K562 (cell line): ENCODE results near the gene EXOSC1. TPM values are rescaled to one million over a fixed set of nuclear protein-coding genes. Genes with fewer than 3 reads are reported as not detected.

Experiments
- ELF4 ChIP-seq: fragments of 450-650 bp; formaldehyde crosslinking; IDR thresholded peaks from 2 replicates; pipeline ENCODE4 v1.4.0; 2022; ENCODE audit warnings: missing genetic modification characterization
- ILK ChIP-seq: fragments of 450-650 bp; IDR thresholded peaks from 2 replicates; pipeline ENCODE4 v1.6.1; 2016; ENCODE audit warnings: missing genetic modification characterization, low read depth, mild to moderate bottlenecking, missing compliant biosample characterization, moderate library complexity, borderline replicate concordance
- KAT8 ChIP-seq: fragments of 450-650 bp; IDR thresholded peaks from 2 replicates; pipeline ENCODE4 v1.6.1; 2016; ENCODE audit warnings: low read depth, mild to moderate bottlenecking
- KDM1A ChIP-seq, 2 experiments: fragments of 450-650 bp; IDR thresholded peaks; 2 replicates each; pipeline ENCODE4 v1.6.1; 2016; ENCODE audit warnings: mild to moderate bottlenecking in 2 of 2
- MIER1 ChIP-seq: fragments of 450-650 bp; IDR thresholded peaks from 2 replicates; pipeline ENCODE4 v1.6.1; 2016; ENCODE audit warnings: antibody characterized with exemption, mild to moderate bottlenecking, low read depth
- NFE2L1 ChIP-seq: fragments of 450-650 bp; IDR thresholded peaks from 2 replicates; pipeline ENCODE4 v1.6.1; 2016; ENCODE audit warnings: missing genetic modification characterization, low read depth, mild to moderate bottlenecking, missing compliant biosample characterization, moderate library complexity, borderline replicate concordance
- PYGO2 ChIP-seq: fragments of 450-650 bp; IDR thresholded peaks from 2 replicates; pipeline ENCODE4 v1.6.1; 2016; ENCODE audit warnings: mild to moderate bottlenecking, missing genetic modification characterization, moderate library complexity, missing compliant biosample characterization
- STAG1 ChIP-seq: sonication (generic); formaldehyde crosslinking; IDR thresholded peaks from 2 replicates; pipeline ENCODE4 v1.5.0; 2020; ENCODE audit warnings: missing genetic modification reagents, borderline replicate concordance
- ZNF77 ChIP-seq: fragments of 250-450 bp; sonication (Bioruptor Pico); IDR thresholded peaks from 2 replicates; pipeline ENCODE4 v1.5.0; 2020
- ZSCAN32 ChIP-seq: fragments of 450-650 bp; formaldehyde crosslinking; IDR thresholded peaks from 2 replicates; pipeline ENCODE4 v1.4.0; 2020; ENCODE audit warnings: mild to moderate bottlenecking, moderate library complexity
- polyA plus RNA-seq, 8 experiments: library from polyadenylated mRNA; depleted of rRNA in 4 of 8; stranded (reverse) in 5 of 8; unstranded in 3 of 8; fragments of >200 nt; fragmentation: Nextera tagmentation in 2 of 8; fragmentation: Illumina TruSeq in 1 of 8; extraction: Ambion mirVana in 2 of 8; extraction: Trizol in 1 of 8; gene quantifications; 2 replicates each; pipeline versions ENCODE4 v1.2.1 to v1.2.3, GENCODE V29; 2011 to 2014; ENCODE audit warnings: inconsistent platforms in 1 of 8, missing spikeins in 1 of 8
- total RNA-seq, 7 experiments: library from RNA; depleted of rRNA in 6 of 7; stranded (reverse); fragments of >200 nt in 6 of 7; fragmentation: Illumina TruSeq in 2 of 7; extraction: Trizol in 2 of 7; gene quantifications; 2 replicates each; pipeline versions ENCODE4 v1.2.1 to v1.2.3, GENCODE V29; 2011 to 2021; ENCODE audit warnings: low replicate concordance in 1 of 7
- TF ChIP-seq, protein P1 (sequence below), 2 experiments: fragments of 450-650 bp in 1 of 2; sonication (generic) in 1 of 2; formaldehyde crosslinking in 1 of 2; IDR thresholded peaks; 2 replicates each; pipeline versions ENCODE4 v1.7.1 to v1.9.0; 2016 to 2022; ENCODE audit warnings: inconsistent platforms in 1 of 2, mild to moderate bottlenecking in 1 of 2, missing genetic modification reagents in 1 of 2
- TF ChIP-seq, protein P2 (sequence below): fragments of 450-650 bp; formaldehyde crosslinking; IDR thresholded peaks from 2 replicates; pipeline ENCODE4 v1.4.0; 2020; ENCODE audit warnings: mild to moderate bottlenecking, mixed read lengths
- TF ChIP-seq, protein P3 (sequence below), 2 experiments: fragments of 450-650 bp in 1 of 2; IDR thresholded peaks; 2 replicates each; pipeline ENCODE4 v1.6.1; 2011 to 2017; ENCODE audit warnings: low read depth in 2 of 2, antibody characterized with exemption in 1 of 2, borderline replicate concordance in 1 of 2, low read length in 1 of 2, mild to moderate bottlenecking in 1 of 2, mixed read lengths in 1 of 2; ENCODE audit not compliant: control insufficient read depth in 1 of 2

Gene EXOSC1
- total and polyA plus RNA-seq, 9 of the 15 experiments (the other 6 are each of a cell fraction or from before 2014, with no cell fraction given), result 44.3 to 117 (median 67.0) TPM

DNA sequence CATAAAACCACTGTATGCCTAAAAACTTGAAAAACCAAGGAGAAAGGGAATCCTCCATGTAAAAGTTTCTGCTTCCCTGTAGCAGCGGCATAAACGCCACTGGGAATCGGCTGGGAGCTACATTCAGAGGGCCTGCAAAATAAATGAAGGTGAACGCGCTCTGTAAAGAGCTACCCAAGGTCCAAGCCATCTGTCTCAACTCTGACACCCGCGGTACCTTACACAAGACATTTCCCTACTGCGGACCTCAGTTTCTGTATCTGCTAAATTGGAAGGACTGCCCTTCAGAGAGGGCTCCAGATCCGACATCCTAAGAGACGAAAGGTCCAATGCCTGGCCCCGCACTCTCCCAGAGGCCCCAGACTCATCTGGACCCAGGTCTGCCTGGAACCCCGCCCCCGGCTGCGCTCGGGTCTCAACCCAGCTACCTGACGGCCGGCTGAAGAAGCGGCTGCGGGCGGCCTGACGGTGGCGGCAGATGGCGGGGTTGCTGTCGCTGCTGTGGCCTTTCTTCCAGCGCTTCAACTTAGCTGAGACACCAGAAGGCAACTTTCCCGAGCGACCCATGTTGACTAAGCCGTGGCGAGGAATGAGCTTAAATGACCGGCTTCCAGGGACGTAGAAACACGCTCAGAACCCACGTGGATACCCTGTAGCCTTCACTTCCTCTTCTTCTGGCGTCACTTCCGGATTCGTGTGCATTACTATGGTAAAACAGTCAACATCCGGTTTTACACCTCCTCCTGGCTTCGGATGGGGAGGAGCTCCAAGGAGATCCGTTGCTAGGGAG is 44.9 kb downstream of the EXOSC1 start, which contains the start of gene RRP12 (continued):
- TF ChIP-seq ILK (tag), result no peak
- no peak for TF ChIP-seq MIER1
- TF ChIP-seq ZSCAN32, result no peak
- TF ChIP-seq STAG1 (CRISPR knock-in tag), result no peak
- TF ChIP-seq, protein P1, sequence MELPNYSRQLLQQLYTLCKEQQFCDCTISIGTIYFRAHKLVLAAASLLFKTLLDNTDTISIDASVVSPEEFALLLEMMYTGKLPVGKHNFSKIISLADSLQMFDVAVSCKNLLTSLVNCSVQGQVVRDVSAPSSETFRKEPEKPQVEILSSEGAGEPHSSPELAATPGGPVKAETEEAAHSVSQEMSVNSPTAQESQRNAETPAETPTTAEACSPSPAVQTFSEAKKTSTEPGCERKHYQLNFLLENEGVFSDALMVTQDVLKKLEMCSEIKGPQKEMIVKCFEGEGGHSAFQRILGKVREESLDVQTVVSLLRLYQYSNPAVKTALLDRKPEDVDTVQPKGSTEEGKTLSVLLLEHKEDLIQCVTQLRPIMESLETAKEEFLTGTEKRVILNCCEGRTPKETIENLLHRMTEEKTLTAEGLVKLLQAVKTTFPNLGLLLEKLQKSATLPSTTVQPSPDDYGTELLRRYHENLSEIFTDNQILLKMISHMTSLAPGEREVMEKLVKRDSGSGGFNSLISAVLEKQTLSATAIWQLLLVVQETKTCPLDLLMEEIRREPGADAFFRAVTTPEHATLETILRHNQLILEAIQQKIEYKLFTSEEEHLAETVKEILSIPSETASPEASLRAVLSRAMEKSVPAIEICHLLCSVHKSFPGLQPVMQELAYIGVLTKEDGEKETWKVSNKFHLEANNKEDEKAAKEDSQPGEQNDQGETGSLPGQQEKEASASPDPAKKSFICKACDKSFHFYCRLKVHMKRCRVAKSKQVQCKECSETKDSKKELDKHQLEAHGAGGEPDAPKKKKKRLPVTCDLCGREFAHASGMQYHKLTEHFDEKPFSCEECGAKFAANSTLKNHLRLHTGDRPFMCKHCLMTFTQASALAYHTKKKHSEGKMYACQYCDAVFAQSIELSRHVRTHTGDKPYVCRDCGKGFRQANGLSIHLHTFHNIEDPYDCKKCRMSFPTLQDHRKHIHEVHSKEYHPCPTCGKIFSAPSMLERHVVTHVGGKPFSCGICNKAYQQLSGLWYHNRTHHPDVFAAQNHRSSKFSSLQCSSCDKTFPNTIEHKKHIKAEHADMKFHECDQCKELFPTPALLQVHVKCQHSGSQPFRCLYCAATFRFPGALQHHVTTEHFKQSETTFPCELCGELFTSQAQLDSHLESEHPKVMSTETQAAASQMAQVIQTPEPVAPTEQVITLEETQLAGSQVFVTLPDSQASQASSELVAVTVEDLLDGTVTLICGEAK (IDR thresholded peaks at IDR 0.05), result peak; percentile 96
- TF ChIP-seq, protein P1 (CRISPR knock-in tag; IDR thresholded peaks at IDR 0.05), result no peak
- TF ChIP-seq KDM1A (IDR thresholded peaks at IDR 0.05), result no peak
- no peak for TF ChIP-seq KAT8
- no peak for TF ChIP-seq NFE2L1 (tag)
- TF ChIP-seq ELF4 (CRISPR knock-in tag), result no peak
- TF ChIP-seq PYGO2, result no peak
- TF ChIP-seq, protein P2, sequence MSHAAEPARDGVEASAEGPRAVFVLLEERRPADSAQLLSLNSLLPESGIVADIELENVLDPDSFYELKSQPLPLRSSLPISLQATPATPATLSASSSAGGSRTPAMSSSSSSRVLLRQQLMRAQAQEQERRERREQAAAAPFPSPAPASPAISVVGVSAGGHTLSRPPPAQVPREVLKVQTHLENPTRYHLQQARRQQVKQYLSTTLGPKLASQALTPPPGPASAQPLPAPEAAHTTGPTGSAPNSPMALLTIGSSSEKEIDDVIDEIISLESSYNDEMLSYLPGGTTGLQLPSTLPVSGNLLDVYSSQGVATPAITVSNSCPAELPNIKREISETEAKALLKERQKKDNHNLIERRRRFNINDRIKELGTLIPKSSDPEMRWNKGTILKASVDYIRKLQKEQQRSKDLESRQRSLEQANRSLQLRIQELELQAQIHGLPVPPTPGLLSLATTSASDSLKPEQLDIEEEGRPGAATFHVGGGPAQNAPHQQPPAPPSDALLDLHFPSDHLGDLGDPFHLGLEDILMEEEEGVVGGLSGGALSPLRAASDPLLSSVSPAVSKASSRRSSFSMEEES (CRISPR knock-in tag), result no peak
- TF ChIP-seq ZNF77 (CRISPR knock-in tag), result no peak
- TF ChIP-seq, protein P3, sequence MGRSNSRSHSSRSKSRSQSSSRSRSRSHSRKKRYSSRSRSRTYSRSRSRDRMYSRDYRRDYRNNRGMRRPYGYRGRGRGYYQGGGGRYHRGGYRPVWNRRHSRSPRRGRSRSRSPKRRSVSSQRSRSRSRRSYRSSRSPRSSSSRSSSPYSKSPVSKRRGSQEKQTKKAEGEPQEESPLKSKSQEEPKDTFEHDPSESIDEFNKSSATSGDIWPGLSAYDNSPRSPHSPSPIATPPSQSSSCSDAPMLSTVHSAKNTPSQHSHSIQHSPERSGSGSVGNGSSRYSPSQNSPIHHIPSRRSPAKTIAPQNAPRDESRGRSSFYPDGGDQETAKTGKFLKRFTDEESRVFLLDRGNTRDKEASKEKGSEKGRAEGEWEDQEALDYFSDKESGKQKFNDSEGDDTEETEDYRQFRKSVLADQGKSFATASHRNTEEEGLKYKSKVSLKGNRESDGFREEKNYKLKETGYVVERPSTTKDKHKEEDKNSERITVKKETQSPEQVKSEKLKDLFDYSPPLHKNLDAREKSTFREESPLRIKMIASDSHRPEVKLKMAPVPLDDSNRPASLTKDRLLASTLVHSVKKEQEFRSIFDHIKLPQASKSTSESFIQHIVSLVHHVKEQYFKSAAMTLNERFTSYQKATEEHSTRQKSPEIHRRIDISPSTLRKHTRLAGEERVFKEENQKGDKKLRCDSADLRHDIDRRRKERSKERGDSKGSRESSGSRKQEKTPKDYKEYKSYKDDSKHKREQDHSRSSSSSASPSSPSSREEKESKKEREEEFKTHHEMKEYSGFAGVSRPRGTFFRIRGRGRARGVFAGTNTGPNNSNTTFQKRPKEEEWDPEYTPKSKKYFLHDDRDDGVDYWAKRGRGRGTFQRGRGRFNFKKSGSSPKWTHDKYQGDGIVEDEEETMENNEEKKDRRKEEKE (IDR thresholded peaks at IDR 0.05; ENCODE audit: borderline replicate concordance in 1 of 2, control insufficient read depth in 1 of 2, low read depth in 2 of 2, low read length in 1 of 2), result no peak
